Stimulated activated effector memory CD8-positive, alpha-beta T cell treated with anti-CD3 and anti-CD28 coated beads, Interleukin-12 subunit alpha, Interleukin-12 subunit beta, amount 100 ng/mL, for 72 hours (primary cell): ENCODE measurements around the gene MRTFB.

Experiments used
- ATAC-seq: fragments of 150-1000 bp; cut with Tn5 transposase; 2 replicates; pipeline ENCODE4 v1.10.0; 2021
- DNase-seq, 2 donors: peaks; one replicate each; pipeline ENCODE4 v3.0.0; 2021 to 2022; ENCODE audit warnings: low spot score in 2 of 2
- H3K27ac Mint-ChIP-seq: one replicate; pipeline ENCODE4 v1.8.0; 2022; ENCODE audit warnings: mild to moderate bottlenecking, mixed read lengths
- H3K36me3 Mint-ChIP-seq: one replicate; pipeline ENCODE4 v1.8.0; 2022; ENCODE audit warnings: mild to moderate bottlenecking, mixed read lengths
- H3K4me1 Mint-ChIP-seq: one replicate; pipeline ENCODE4 v1.8.0; 2022; ENCODE audit warnings: mixed read lengths
- H3K4me3 Mint-ChIP-seq: one replicate; pipeline ENCODE4 v1.8.0; 2022; ENCODE audit warnings: mild to moderate bottlenecking, mixed read lengths
- H3K9me3 Mint-ChIP-seq: one replicate; pipeline ENCODE4 v1.8.0; 2022; ENCODE audit warnings: mixed read lengths

Gene MRTFB

DNA sequence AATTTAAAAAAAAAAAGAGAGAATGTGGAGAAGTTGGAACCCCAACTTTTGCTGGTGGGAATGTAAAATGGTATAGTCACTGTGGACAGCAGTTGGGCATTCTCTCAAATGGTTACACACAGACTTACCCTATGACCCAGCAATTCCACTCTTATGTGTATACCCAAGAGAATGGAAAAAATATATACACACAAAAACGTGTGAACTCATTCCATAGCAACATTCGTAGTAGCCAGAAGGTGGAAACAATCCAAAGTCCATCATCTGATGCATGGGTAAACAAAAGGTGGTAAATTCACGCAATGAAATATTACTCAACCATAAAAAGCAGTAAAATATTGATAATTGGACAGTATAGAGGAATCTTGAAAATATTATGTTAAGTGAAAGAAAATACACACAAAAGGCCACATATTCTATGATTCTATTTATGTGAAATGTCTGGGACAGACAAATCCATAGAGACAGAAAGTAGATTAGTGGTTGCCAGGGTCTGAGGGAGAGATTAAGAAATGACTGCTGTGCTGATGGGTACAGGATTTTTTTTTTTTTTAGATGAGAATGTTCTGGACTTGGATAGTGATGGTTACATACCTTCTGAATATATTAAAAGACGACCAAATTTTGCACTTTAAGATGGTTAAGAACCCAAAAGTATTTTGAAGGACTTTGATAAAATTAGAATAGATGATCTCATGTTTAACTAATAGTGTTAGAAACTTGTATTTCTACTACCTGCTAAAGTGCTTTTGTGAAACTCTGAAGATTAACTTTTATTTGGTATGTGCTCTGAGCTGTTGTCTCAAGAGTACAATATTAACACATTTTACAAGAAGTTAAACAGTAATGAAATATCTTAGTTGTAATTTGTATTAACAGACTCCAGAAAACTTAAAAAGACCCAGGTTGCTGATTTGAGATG is 60.9 kb downstream of the MRTFB start:
- DNase-seq (no peak), ATAC-seq (no peak)
- H3K4me3 Mint-ChIP-seq = no peak overlapping the region
- no peak overlapping the region for H3K27ac Mint-ChIP-seq
- no peaks in the 10 kb centered on the region for H3K9me3 Mint-ChIP-seq
- H3K4me1 Mint-ChIP-seq = no peaks in the 10 kb centered on the region
- H3K36me3 Mint-ChIP-seq = no peaks in the 10 kb centered on the region

DNA sequence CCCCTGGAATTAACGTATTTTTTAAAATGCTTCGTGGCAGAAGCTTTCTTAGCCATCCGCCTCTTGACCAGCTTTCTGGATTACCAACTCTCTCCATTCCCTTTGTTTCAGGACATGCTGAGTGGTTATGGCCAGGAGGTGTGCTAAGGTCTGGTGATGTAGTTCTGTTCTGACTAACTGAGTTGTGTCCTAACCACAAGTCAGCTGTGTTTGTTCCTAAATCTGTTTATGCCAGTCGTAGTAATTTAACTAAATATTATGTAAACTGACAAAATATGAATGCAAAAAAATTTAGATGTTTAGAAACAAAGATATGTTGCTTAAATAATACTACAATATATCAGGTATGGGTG is 61.6 kb downstream of the MRTFB start:
- Mint-ChIP-seq H3K4me3 (no peak overlapping the region), H3K4me1 (no peaks in the 10 kb centered on the region), H3K9me3 (no peaks in the 10 kb centered on the region), H3K27ac (no peak overlapping the region), H3K36me3 (no peaks in the 10 kb centered on the region)
- DNase-seq = no peak
- no peak for ATAC-seq

DNA sequence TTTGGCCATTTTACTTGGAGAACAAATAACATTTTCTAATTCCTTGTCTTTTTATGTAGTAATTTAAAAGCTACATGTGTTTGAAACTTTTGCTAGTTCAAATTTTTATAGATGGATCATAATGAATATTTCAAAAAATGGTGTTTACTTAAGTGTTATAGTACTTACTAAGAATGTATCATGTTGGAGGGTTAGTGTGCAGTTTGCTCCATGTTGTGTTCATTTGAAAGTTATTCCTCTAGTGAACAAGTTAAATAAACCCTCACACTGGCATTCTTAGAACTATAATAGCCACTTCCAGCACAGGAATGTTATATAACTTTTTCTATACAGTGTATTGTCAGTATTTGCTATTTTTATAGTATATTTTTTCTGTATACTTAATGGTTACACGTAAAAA is 62.8 kb downstream of the MRTFB start:
- Mint-ChIP-seq H3K9me3 (no peaks in the 10 kb centered on the region), H3K4me1 (no peaks in the 10 kb centered on the region), H3K4me3 (no peak overlapping the region), H3K36me3 (no peaks in the 10 kb centered on the region), H3K27ac (no peak overlapping the region)
- no peak for DNase-seq
- no peak for ATAC-seq

DNA sequence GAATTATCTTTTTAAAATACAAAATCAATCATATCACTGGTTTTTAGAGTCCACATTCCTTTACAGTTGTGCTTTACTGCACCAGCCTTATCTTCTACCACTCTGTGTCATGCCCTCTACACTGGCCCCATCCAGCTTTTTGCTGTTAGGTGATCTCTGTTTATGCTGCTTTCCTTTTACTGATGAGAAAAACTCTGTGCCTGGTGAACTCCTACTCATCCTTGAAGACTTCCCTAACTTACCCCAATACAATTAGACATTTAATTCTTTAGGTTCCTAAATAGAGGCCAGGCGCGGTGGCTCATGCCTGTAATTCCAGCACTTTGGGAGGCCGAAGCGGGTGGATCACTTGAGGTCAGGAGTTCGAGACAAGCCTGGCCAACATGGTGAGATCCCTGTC is 64.6 kb downstream of the MRTFB start:
- Mint-ChIP-seq H3K4me3 (no peak overlapping the region), H3K27ac (no peak overlapping the region), H3K4me1 (no peaks in the 10 kb centered on the region), H3K36me3 (no peaks in the 10 kb centered on the region), H3K9me3 (no peaks in the 10 kb centered on the region)
- no peak for ATAC-seq
- DNase-seq = no peak

DNA sequence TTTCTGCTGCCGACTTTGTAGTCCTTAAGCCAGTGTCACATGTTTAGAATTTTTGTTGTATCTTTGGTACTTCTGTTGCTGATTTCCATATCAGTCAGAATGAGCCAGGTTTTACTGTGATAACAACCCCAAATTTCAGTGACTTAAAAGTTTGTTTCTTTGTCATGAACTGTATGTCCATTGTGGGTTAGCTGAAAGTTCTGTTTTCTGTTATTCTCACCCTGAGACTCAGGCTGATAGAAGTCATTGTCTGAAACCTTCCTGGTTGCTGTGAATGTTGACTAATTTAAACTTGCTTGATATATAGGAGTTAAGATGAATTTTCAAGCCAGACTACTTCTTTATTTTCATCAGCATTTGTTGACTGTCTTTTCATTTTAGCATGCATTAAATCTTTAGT is 68.8 kb downstream of the MRTFB start:
- ATAC-seq = peak; percentile 64

DNA sequence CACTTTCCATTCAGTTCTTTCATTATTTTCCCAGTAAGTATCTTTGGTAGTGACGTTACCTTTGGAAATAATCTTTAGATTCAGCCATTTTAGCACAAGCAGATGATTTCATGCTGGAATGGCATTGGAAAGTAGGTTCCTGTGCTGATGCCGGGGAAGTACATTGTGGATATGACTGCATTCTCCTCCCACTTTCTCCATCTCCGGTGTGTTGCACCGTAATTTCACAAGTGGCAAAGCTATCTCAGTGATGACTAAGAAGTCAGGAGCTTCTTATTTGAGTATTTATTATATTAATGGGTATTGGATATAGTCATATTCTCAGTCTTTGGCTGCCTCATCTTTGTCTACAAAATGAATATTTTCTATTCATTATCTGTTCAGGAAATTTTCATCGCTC is 69.8 kb downstream of the MRTFB start:
- H3K9me3 Mint-ChIP-seq = no peaks in the 10 kb centered on the region
- no peak overlapping the region for H3K27ac Mint-ChIP-seq
- H3K36me3 Mint-ChIP-seq = no peaks in the 10 kb centered on the region
- no peaks in the 10 kb centered on the region for H3K4me1 Mint-ChIP-seq
- no peak overlapping the region for H3K4me3 Mint-ChIP-seq
- DNase-seq (no peak), ATAC-seq (no peak)

More for the DNA sequence above, 68.8 kb downstream of the MRTFB start:
- Mint-ChIP-seq H3K27ac (no peak overlapping the region), H3K36me3 (no peaks in the 10 kb centered on the region), H3K9me3 (no peaks in the 10 kb centered on the region), H3K4me3 (no peak overlapping the region), H3K4me1 (no peaks in the 10 kb centered on the region)
- no peak for DNase-seq

DNA sequence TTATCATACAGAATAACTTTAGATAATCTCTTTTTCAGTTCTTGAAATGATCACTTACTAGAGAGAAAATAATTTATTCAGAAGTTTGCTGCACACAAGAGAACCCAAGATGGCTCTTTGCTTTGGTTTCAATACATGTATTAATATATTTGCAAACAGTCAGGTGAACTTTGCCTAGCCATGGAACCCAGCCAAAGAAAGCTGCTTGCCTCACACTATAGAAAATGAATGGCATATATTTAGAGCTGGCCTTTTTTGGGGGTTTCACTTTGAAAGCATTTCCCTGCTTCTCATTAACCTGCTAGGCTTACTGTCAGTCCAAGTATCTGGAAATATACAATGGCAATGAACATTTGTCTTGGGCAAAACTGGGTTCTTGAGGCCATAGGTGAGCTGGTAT is 75.3 kb downstream of the MRTFB start:
- Mint-ChIP-seq H3K4me1 (no peaks in the 10 kb centered on the region), H3K4me3 (no peak overlapping the region), H3K36me3 (no peaks in the 10 kb centered on the region), H3K9me3 (no peaks in the 10 kb centered on the region), H3K27ac (no peak overlapping the region)
- DNase-seq (no peak), ATAC-seq (no peak)

DNA sequence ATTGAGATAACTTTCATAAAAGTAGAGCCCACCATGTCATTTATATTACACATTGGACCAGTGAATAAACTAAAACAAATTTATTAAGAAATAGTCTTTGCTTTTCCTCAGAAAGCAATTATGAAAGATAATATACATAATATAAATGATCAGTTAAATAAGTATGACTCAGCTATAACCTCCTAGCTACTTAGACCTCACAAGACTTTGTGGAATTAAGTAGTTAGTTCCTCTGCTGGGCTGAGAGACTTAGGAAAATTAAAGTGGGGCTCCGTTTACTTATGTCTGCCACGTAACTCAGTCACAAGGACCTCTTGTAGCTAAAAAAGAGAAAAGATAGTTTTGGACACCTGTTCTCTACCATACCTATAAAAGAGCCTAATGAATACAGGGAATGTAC is 76.9 kb downstream of the MRTFB start:
- Mint-ChIP-seq H3K36me3 (no peaks in the 10 kb centered on the region), H3K4me1 (no peaks in the 10 kb centered on the region), H3K9me3 (no peaks in the 10 kb centered on the region), H3K27ac (no peak overlapping the region), H3K4me3 (no peak overlapping the region)
- ATAC-seq (no peak), DNase-seq (no peak)

DNA sequence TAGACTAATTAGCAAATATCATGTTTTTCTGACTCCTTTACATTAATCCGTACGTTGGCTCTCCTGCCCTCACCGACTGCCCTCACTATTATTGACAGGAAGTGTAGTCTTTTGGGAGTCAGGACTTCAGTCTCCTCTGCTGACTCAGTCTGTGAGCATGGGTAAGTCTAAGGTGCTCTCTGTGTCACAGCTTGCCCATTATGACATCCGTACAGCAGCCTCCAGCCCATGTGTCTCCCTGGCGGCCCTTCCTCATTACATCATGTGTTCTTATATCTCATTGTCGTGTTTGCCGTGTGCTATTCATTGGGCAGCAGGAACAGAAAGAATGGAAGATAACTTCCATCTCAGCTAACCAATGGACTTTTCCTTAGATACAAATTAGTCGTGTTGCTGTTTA is 77.5 kb downstream of the MRTFB start:
- H3K4me1 Mint-ChIP-seq = no peaks in the 10 kb centered on the region
- no peaks in the 10 kb centered on the region for H3K9me3 Mint-ChIP-seq
- H3K27ac Mint-ChIP-seq = no peak overlapping the region
- no peak for ATAC-seq
- H3K36me3 Mint-ChIP-seq = no peaks in the 10 kb centered on the region
- H3K4me3 Mint-ChIP-seq = no peak overlapping the region
- DNase-seq = no peak

DNA sequence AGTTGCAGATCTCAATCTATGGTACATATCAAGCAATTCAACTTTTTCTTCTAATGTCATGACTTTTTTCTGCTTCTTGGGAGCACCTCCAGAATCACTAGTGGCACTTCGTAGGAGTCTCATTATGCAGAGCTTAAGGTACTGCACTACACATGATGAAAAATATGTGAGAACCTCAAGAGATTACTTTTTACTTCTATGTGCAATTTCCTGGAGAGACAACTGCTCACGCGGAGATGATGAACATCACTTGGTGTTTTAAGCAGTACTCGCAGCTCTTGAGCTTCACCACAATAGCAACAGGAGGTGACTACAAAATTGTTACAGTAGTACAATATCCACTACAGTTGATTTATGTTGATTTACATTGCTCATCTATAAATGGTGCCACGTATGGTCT is 79.7 kb downstream of the MRTFB start:
- no peaks in the 10 kb centered on the region for H3K4me1 Mint-ChIP-seq
- H3K27ac Mint-ChIP-seq = no peak overlapping the region
- DNase-seq = no peak
- no peaks in the 10 kb centered on the region for H3K36me3 Mint-ChIP-seq
- H3K4me3 Mint-ChIP-seq = no peak overlapping the region
- no peaks in the 10 kb centered on the region for H3K9me3 Mint-ChIP-seq
- no peak for ATAC-seq

DNA sequence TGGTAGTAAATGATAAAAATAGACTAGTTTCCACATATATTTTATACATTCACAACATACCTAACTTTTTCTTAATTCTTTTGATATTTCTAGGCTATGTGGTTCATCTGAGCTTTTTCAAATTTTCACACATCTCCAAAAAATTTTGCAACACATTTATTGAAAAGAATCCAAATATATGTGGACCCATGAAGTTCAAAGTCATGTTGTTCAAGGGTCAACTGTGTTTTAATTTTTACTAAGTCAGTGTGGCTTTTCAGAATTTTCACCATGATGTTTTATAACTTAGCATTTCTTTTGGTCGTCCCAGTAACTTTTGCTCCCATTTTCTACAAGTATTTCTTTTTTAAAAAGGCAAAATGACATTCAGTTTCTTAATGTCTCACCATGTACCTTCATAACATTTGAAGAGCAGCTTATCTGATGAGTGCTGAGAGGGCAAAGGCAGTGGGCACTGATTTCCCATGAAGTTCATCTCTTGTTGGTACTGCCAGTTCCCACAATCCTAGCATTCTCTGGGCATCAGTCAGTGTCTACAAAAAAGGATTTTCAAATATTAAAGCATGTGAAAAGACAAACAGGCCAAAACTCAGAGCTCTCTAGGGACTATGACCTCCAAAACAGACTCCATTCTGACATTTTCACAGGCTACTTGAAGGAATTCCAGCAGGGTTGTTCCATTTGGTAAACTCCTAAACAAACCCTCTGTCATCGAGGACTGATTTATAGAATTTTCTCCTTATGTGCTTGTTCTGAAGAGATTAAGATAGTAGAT is 80.3 kb downstream of the MRTFB start:
- Mint-ChIP-seq H3K27ac (no peak overlapping the region), H3K9me3 (no peaks in the 10 kb centered on the region), H3K4me1 (no peaks in the 10 kb centered on the region), H3K4me3 (no peak overlapping the region), H3K36me3 (no peaks in the 10 kb centered on the region)
- DNase-seq (no peak), ATAC-seq (no peak)

DNA sequence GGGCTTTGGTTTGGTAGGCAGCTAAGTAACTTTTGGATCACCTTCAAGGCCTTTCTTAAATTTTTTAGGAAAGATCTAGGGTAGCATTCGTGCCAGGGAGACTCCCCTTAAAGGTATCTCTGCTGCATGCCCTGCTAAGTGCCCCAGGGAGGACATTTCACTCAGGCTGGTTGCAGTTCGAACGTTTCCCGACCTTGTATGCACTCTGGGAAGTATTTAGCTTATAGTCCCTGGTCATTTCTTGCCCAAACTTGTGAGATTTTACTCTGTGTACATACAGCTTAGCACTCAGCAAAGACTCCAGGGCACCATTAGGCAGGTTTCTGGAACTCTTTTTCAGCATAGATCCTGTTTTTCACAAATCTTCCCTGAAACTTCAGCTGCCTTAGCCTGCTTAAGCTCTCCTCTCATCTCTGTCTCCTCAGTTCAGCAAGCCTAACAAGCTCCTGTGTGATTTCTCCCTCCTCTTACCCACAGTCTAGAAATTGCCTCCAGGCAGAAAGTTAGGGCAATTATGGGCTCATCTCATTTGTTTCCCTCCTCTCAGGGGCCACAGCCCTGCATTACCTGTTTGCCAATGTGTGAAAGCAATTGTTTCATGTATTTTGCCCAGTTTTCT is 84.6 kb downstream of the MRTFB start:
- Mint-ChIP-seq H3K4me3 (no peak overlapping the region), H3K4me1 (no peaks in the 10 kb centered on the region), H3K36me3 (no peaks in the 10 kb centered on the region), H3K9me3 (no peaks in the 10 kb centered on the region), H3K27ac (no peak overlapping the region)
- ATAC-seq (no peak), DNase-seq (no peak)

DNA sequence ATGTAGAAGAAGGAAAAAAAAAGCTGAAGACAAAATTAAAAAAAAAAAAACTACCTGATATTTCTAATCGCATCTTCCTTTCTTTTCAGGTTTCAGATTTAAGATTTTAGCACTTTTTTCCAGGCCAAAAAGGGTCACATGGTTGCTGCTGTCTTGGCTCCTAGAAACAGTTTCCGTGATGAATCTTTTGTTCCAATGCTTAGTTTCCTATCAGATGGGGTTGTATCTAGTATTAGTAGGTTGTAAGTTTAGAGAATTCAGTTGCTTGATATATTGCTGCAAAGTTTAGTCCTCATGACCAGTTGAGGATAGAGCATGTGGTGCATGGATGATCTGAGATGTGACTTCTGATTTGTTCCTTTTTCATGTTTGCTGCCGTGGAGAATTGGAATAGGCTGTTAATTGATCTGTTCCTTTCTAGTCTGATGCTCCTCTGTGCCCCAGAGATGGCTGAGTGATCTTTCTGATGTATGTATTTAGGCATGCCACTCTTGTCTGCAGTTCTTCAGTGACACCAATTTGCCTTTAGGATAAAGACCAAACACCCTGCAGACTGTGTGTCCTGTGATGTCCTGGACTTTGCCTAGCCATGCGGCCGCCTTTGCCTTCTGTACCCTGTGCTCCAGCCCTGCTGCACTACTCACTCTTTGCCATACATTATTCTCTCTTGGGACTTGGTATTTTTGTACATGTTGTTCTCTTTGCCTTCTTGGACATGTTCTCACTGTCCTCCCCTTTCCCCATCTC is 94.0 kb downstream of the MRTFB start:
- H3K27ac Mint-ChIP-seq = no peak overlapping the region

DNA sequence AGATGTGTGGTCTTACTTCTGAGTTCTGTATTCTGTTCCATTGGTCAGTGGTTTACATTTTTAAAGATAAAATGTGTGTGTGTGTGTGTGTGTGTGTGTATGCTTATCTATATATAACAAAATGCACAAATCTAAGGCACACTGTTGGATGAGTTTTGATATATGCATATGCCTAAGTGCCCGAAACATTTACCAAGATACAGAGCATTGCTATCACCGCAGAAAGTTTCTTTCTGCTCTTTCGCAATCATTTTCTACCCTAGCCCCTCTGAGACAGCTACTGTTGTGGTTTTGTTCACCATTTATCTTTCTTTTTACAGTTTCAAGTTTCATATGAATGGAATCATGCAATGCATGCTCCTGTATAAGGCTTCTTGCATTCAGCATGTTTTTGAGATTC is 97.0 kb downstream of the MRTFB start:
- ATAC-seq (no peak), DNase-seq (no peak)
- Mint-ChIP-seq H3K9me3 (peaks cover 2% of the 10 kb centered on the region), H3K36me3 (no peaks in the 10 kb centered on the region), H3K27ac (no peak overlapping the region), H3K4me1 (no peaks in the 10 kb centered on the region), H3K4me3 (no peak overlapping the region)

More for the DNA sequence above, 94.0 kb downstream of the MRTFB start:
- ATAC-seq (no peak), DNase-seq (no peak)
- Mint-ChIP-seq H3K4me3 (no peak overlapping the region), H3K9me3 (no peaks in the 10 kb centered on the region), H3K4me1 (no peaks in the 10 kb centered on the region), H3K36me3 (no peaks in the 10 kb centered on the region)

DNA sequence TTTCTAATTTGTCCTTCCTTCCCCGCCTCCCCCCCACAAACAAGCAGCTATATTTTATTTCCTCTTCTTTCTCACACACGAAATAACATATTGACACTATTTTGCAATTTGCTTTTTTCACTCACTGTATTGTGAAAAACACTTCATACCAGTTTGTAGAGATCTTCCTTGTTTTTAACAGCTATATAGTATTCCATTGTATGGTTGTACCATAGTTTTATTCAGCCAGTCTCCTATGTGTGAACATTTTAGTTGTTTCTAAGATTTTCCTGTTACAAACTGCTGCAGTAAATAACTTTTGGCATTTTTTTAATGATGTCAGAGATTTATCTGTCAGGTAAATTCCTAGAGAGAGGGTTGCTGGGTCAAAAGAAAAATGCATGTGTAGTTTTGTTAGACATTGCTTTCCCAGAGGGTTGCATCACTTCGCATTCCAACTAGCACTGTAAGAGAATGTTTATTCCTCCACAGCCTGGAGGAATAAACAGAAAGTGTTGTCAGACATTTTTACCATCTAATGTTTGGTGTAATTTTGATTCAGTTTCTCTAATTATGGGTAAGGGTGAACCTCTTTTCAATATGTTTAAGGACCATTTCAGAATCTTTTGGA is 101.2 kb downstream of the MRTFB start:
- Mint-ChIP-seq H3K4me3 (no peak overlapping the region), H3K36me3 (no peaks in the 10 kb centered on the region), H3K27ac (no peak overlapping the region), H3K4me1 (no peaks in the 10 kb centered on the region), H3K9me3 (peaks cover 7% of the 10 kb centered on the region)
- ATAC-seq (no peak), DNase-seq (no peak)
